Measurements from ENCODE around the gene LYST.
"Not testable (repeated sequence)": the region's sequence is repeated elsewhere in the genome, so short reads cannot be mapped to it uniquely, and the experiment has no call there.

The LYST gene

DNA sequence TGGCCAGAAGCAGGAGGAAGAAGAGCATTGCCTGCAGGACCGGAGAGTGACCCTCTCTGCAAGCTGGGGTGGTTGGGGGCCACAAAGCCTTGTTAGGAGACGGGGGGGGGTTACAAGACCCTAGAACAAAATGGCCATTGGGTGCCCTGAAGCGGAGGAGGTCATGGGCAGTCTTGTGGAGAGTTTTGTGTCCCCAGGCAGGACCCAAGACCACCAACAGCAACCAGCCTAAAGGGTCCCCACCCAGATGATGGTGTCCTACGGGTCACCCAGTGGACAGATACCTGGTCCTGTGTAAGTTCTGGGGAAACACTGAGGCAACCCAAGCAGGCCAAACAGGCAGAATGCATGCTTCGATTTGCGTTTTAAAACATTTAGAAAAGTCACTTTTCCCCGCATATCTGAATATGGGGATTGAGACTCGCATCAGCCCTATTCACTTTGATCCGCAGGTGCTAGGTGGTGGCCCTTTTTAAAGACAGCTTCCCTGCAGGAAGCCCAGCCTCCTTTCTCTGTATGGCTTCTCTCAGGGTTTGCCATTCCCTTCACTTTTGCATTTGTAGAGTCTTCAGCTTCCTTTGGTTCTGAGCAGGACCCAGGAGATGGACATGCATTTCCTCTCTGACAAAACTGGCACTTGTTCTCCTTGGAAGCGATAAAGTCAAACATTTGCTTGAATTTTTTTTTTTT, 238.2 kb downstream of the LYST start:
- Histone ChIP-seq H3K36me3 (ENCODE audit: insufficient read depth, low read length) (no peaks in the 10 kb centered on the region), H3K27ac (ENCODE audit: low read depth, low read length) (no peak overlapping the region), H3K27me3 (ENCODE audit: insufficient read depth, low read length) (no peaks in the 10 kb centered on the region), H3K4me1 (ENCODE audit: insufficient read depth, low read length) (peaks cover 24% of the 10 kb centered on the region), H3K9me3 (ENCODE audit: insufficient read depth, low read depth, low read length) (no peaks in the 10 kb centered on the region), H3K4me3 (ENCODE audit: low read length) (no peak overlapping the region), H3K9ac (ENCODE audit: low read depth, low read length) (no peak overlapping the region)
- WGBS, result 59% methylated on average over 10 of the region's 10 CpGs

DNA sequence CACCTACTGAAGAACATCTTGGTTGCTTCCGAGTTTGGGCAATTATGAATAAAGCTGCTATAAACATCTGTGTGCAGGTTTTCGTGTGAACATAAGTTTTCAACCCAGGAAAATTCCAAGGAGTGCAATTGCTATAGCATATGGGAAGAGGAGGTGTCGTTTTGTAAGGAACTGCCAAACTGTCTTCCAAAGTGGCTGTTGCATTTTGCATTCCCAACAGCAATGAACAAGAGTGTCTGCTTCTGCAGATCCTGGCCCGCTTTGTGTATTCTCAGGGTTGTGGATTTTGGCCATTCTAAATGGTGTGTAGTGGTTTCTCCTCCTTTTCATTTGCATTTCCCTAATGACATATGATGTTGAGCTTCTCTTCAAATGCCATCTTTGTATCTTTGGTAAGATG, 240.9 kb downstream of the LYST start:
- H3K27ac ChIP-seq (ENCODE audit: low read depth, low read length), result no peak overlapping the region
- WGBS, result 93% methylated on average over 4 of the region's 4 CpGs

DNA sequence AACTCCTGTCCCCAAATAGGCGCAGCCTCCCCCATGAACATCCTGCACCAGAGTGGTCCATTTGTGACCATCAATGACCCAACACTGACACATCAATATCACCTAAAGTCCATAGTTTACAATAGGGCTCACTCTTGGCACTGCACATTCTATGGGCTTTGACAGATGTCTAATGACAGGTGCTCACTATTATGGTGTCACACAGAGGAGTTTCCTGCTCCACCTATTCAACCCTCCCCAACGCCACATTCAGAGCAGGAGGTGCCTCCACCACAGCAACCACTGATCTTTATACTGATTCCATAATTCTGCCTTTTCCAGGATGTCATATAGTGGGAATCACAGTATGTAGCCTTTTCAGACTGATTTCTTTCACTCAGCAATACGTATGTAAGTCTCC, 241.4 kb downstream of the LYST start:
- H3K36me3 ChIP-seq (ENCODE audit: insufficient read depth, low read length), result no peaks in the 10 kb centered on the region
- peaks cover 10% of the 10 kb centered on the region; the same call in 1 of the 2 replicates for H3K4me1 ChIP-seq (ENCODE audit: insufficient read depth, low read length)
- no peak overlapping the region for H3K4me3 ChIP-seq (ENCODE audit: low read length)
- no peaks in the 10 kb centered on the region for H3K9me3 ChIP-seq (ENCODE audit: insufficient read depth, low read depth, low read length)
- no peaks in the 10 kb centered on the region for H3K27me3 ChIP-seq (ENCODE audit: insufficient read depth, low read length)
- H3K27ac ChIP-seq (ENCODE audit: low read depth, low read length), result no peak overlapping the region
- no peak overlapping the region for H3K9ac ChIP-seq (ENCODE audit: low read depth, low read length)
- WGBS, result 85% methylated on average over 3 of the region's 3 CpGs

More for the DNA sequence above, 240.9 kb downstream of the LYST start:
- peaks cover 10% of the 10 kb centered on the region; the same call in 1 of the 2 replicates for H3K4me1 ChIP-seq (ENCODE audit: insufficient read depth, low read length)
- no peak overlapping the region for H3K4me3 ChIP-seq (ENCODE audit: low read length)
- no peak overlapping the region for H3K9ac ChIP-seq (ENCODE audit: low read depth, low read length)
- H3K9me3 ChIP-seq (ENCODE audit: insufficient read depth, low read depth, low read length), result no peaks in the 10 kb centered on the region
- H3K27me3 ChIP-seq (ENCODE audit: insufficient read depth, low read length), result no peaks in the 10 kb centered on the region
- no peaks in the 10 kb centered on the region for H3K36me3 ChIP-seq (ENCODE audit: insufficient read depth, low read length)

DNA sequence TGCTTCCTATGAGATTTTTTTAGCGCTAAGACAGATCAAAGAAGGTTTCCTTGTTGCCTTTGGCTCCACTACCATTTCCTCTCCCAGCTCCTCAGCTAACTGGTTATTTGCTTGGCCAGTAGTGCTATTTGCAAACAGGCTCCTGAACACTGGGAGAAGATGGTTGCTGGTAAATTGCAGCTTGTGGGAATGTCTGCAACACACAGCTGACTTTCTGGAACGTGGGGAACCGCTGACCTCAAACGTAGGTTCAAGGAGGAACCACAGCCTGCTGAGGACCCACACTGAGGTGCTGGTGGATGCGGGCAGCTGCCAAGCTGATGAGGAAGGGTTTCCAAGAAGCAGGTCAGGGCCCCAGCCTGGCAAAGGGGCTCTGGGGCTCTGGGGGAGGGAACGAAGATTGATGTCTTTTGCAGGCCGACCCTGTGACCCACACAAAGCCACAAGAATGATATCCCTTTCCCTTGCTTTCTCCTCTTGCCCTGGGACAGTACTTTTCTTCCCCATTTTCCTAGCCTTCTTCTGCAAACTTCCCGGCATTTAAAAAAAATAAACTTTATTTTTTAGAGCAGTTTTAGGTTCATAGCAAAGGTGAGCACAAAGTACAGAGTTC, 241.9 kb downstream of the LYST start:
- WGBS, result 88% methylated on average over 8 of the region's 8 CpGs
- H3K36me3 ChIP-seq (ENCODE audit: insufficient read depth, low read length), result no peaks in the 10 kb centered on the region
- H3K9ac ChIP-seq (ENCODE audit: low read depth, low read length), result no peak overlapping the region
- no peak overlapping the region for H3K27ac ChIP-seq (ENCODE audit: low read depth, low read length)
- H3K4me3 ChIP-seq (ENCODE audit: low read length), result no peak overlapping the region
- peaks cover 10% of the 10 kb centered on the region; the same call in 1 of the 2 replicates for H3K4me1 ChIP-seq (ENCODE audit: insufficient read depth, low read length)
- H3K9me3 ChIP-seq (ENCODE audit: insufficient read depth, low read depth, low read length), result no peaks in the 10 kb centered on the region
- H3K27me3 ChIP-seq (ENCODE audit: insufficient read depth, low read length), result no peaks in the 10 kb centered on the region

DNA sequence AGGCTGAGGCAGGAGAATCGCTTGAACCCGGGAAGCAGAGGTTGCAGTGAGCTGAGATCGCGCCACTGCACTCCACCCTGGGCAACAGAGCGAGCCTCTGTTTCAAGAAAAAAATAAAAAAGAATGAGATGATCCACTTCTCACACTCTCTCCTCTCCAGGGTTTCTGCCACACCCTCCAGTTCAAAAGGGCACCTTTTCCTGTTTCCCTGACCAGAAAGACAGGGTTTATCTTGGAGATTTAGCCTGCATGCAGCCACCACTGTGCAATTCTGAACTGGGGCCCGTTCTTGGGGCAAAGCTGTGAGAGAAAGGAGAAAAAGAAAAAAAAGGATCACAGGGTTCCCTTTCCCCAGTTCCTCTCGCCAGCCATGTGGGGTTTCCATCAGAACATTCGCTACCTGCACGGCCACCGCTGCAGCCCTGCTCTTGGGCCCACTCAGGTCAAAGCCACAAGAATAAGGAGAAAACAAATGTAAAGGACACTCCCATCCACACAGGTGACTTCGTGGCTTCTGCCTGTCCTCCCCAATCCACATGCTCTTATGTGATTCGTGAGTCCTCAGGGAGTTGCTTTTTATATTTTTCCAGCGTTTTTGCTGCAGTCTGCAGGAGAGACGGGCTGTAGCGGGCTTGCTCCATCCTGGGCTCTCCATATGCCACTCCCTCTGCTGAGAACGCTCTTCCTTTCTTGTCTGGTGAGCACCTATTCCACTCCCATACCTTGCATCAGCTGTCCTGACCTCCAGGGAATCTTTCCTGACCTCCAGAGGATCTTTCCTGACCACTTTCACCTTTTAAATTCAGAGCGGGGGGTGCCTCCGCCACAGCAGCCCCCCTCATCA, 243.5 kb downstream of the LYST start:
- WGBS, result 82% methylated on average over 18 of the region's 18 CpGs
- no peak overlapping the region for H3K4me3 ChIP-seq (ENCODE audit: low read length)
- no peak overlapping the region for H3K9ac ChIP-seq (ENCODE audit: low read depth, low read length)
- H3K36me3 ChIP-seq (ENCODE audit: insufficient read depth, low read length), result no peaks in the 10 kb centered on the region
- no peaks in the 10 kb centered on the region for H3K9me3 ChIP-seq (ENCODE audit: insufficient read depth, low read depth, low read length)
- H3K4me1 ChIP-seq (ENCODE audit: insufficient read depth, low read length), result peaks cover 3% of the 10 kb centered on the region; the same call in 1 of the 2 replicates
- no peaks in the 10 kb centered on the region for H3K27me3 ChIP-seq (ENCODE audit: insufficient read depth, low read length)
- H3K27ac ChIP-seq (ENCODE audit: low read depth, low read length), result no peak overlapping the region

DNA sequence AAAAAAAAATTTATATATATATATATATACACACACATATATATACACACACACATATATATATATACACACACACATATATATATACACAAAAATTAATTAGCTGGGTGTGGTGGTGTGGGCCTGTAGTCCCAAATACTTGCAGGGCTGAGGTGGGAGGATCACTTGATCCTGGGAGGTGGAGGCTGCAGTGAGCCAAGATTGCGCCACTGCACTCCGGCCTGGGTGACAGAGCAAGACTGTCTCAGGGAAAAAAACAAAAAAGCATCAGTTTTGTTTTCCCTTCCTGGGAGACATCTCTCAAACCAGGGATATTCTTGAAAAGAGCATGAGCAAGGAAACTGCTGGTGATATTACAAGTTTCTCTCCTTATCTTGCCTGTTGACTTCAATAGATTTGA, 247.6 kb downstream of the LYST start:
- not testable (repeated sequence) for H3K36me3 ChIP-seq (ENCODE audit: insufficient read depth, low read length); H3K27me3 ChIP-seq (ENCODE audit: insufficient read depth, low read length); H3K27ac ChIP-seq (ENCODE audit: low read depth, low read length); H3K4me3 ChIP-seq (ENCODE audit: low read length); H3K4me1 ChIP-seq (ENCODE audit: insufficient read depth, low read length); H3K9ac ChIP-seq (ENCODE audit: low read depth, low read length); H3K9me3 ChIP-seq (ENCODE audit: insufficient read depth, low read depth, low read length)
- 88% methylated on average over 2 of the region's 2 CpGs for WGBS

DNA sequence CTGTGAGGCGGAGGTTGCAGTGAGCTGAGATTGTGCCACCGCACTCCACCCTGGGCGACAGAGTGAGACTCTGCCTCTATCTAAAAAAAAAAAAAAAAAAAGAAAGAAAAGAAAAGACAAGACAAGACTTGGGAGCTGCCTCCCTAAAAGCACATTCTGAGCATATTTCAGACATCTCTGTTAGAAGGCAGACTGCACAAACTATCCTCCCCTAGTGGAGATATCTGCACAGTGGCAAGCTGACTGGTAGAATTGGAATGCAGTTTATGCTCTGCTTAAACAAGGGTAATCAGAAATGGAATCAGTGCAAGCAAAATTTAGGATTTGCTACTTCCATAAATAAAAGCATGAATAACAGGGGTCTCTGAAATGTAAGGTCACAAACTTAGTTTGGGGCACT, 248.9 kb downstream of the LYST start:
- WGBS, result 100% methylated on average over 2 of the region's 3 CpGs
- no peak overlapping the region for H3K27ac ChIP-seq (ENCODE audit: low read depth, low read length)

DNA sequence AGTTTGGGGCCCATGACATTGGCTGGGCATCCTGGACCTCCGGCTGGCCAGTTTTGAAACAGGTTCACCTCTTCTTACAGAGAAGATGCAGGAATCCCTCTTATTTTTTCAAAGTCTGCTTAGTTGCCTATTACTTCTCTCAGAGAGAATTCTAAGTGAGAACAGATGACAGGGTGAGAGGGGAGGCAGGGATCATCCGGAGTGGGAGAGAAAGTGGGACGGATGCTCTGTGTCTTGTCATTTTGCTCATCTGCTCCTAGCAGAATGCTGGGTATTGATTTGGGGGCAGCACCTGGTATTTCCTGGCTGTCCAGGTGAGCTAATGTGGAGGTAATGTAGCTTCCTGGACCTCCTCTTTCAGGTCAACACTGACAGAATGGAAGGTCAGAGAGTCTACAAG, 249.6 kb downstream of the LYST start:
- Histone ChIP-seq H3K4me1 (ENCODE audit: insufficient read depth, low read length) (no peaks in the 10 kb centered on the region), H3K36me3 (ENCODE audit: insufficient read depth, low read length) (no peaks in the 10 kb centered on the region), H3K9ac (ENCODE audit: low read depth, low read length) (no peak overlapping the region), H3K4me3 (ENCODE audit: low read length) (no peak overlapping the region), H3K27me3 (ENCODE audit: insufficient read depth, low read length) (no peaks in the 10 kb centered on the region), H3K27ac (ENCODE audit: low read depth, low read length) (no peak overlapping the region), H3K9me3 (ENCODE audit: insufficient read depth, low read depth, low read length) (no peaks in the 10 kb centered on the region)
- WGBS, result 98% methylated on average over 3 of the region's 3 CpGs

More for the DNA sequence above, 248.9 kb downstream of the LYST start:
- no peaks in the 10 kb centered on the region for H3K9me3 ChIP-seq (ENCODE audit: insufficient read depth, low read depth, low read length)
- no peak overlapping the region for H3K4me3 ChIP-seq (ENCODE audit: low read length)
- H3K36me3 ChIP-seq (ENCODE audit: insufficient read depth, low read length), result no peaks in the 10 kb centered on the region
- no peak overlapping the region for H3K9ac ChIP-seq (ENCODE audit: low read depth, low read length)
- no peaks in the 10 kb centered on the region for H3K4me1 ChIP-seq (ENCODE audit: insufficient read depth, low read length)
- H3K27me3 ChIP-seq (ENCODE audit: insufficient read depth, low read length), result no peaks in the 10 kb centered on the region

DNA sequence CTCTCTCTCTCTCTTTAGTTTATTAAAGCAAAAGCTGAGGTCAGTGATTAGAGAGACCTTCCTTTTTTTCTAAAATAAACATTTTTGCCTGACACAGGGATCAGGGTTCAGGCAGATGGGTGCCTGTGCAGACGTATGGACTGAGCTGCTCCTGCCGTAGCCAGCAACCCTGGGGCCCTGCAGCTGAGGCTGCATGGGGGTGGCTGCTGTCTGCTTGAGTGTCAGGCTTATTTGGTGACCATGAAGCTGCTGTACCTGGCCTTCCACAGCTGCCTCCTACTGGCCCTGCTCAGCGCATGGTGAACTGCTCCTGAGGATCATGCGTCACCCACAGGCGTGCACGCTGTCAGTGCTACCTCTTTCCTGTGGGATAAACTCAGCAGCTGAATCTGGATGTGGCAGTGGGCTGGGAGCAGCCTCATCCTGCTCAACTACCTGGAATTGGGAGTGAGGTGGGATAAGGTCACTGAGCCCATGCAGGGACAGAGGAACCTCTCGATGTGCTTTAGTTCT, 252.2 kb downstream of the LYST start:
- Histone ChIP-seq H3K27ac (ENCODE audit: low read depth, low read length) (no peak overlapping the region), H3K36me3 (ENCODE audit: insufficient read depth, low read length) (no peaks in the 10 kb centered on the region), H3K9me3 (ENCODE audit: insufficient read depth, low read depth, low read length) (no peaks in the 10 kb centered on the region), H3K9ac (ENCODE audit: low read depth, low read length) (no peak overlapping the region), H3K4me1 (ENCODE audit: insufficient read depth, low read length) (no peaks in the 10 kb centered on the region), H3K4me3 (ENCODE audit: low read length) (no peak overlapping the region), H3K27me3 (ENCODE audit: insufficient read depth, low read length) (no peaks in the 10 kb centered on the region)
- WGBS, result 93% methylated on average over 7 of the region's 7 CpGs

DNA sequence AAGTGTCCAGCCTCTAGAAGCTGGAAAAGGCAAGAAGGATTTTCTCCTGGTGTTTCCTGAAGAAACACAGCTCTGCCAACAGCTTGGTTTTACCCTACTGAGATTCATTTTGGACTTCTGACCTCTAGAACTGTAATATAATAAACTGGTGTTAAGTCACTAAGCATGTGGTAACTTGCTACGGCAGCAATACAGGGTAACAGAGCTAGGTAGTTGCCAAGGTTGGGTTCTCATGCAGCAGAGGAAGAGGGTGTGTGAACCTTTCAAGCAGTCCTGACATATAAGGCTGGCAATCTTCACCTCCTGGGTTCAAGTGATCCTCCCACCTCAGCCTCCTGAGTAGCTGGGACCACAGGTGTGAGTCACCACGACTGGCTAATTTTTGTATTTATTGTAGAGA, 253.1 kb downstream of the LYST start:
- H3K27ac ChIP-seq (ENCODE audit: low read depth, low read length), result no peak overlapping the region
- no peaks in the 10 kb centered on the region for H3K9me3 ChIP-seq (ENCODE audit: insufficient read depth, low read depth, low read length)
- H3K9ac ChIP-seq (ENCODE audit: low read depth, low read length), result no peak overlapping the region
- 88% methylated on average over 2 of the region's 2 CpGs for WGBS
- no peak overlapping the region for H3K4me3 ChIP-seq (ENCODE audit: low read length)
- H3K4me1 ChIP-seq (ENCODE audit: insufficient read depth, low read length), result no peaks in the 10 kb centered on the region
- no peaks in the 10 kb centered on the region for H3K27me3 ChIP-seq (ENCODE audit: insufficient read depth, low read length)
- H3K36me3 ChIP-seq (ENCODE audit: insufficient read depth, low read length), result no peaks in the 10 kb centered on the region

DNA sequence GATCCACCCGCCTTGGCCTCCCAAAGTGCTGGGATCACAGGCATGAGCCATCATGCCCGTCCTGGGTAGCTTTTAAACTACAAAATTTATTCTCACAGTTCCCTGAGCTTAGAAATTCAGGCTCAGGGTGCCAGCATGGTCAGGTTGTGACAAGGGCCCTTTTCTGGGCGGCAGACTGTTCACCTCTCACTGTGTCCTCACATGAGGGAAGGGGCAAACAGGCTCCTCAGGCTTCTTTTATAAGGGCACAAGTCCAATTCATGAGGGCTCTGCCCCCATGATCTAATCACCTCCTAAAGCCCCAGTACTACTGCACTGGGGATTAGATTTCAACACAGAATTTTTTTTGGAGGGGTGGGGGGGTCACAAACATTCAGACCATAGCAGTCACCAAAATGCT, 253.9 kb downstream of the LYST start:
- Histone ChIP-seq H3K36me3 (ENCODE audit: insufficient read depth, low read length) (no peaks in the 10 kb centered on the region), H3K4me3 (ENCODE audit: low read length) (no peak overlapping the region), H3K9me3 (ENCODE audit: insufficient read depth, low read depth, low read length) (no peaks in the 10 kb centered on the region), H3K27ac (ENCODE audit: low read depth, low read length) (no peak overlapping the region), H3K4me1 (ENCODE audit: insufficient read depth, low read length) (no peaks in the 10 kb centered on the region), H3K27me3 (ENCODE audit: insufficient read depth, low read length) (no peaks in the 10 kb centered on the region), H3K9ac (ENCODE audit: low read depth, low read length) (no peak overlapping the region)
- WGBS, result 94% methylated on average over 3 of the region's 3 CpGs
